Activated T-helper 1 cell treated with anti-CD3 and anti-CD28 coated beads, Interleukin-12 subunit alpha, Interleukin-12 subunit beta, Interleukin-2, Interleukin-4 antibody, amounts not matched to agents 30 ng/mL and 10 ng/mL and 1 ng/mL, durations not matched to agents 14 hours and 24 hours and 36 hours (primary cell): ENCODE data around the gene ACVR2A. TPM values are rescaled to one million over a fixed set of nuclear protein-coding genes. Genes with fewer than 3 reads are reported as not detected.

Source experiments
- DNase-seq: peaks from one replicate; pipeline ENCODE4 v3.0.0; 2021; ENCODE audit warnings: low spot score
- H3K27ac Mint-ChIP-seq: one replicate; pipeline ENCODE4 v1.8.0; 2021; ENCODE audit warnings: mild to moderate bottlenecking, mixed read lengths
- H3K27me3 Mint-ChIP-seq: one replicate; pipeline ENCODE4 v1.8.0; 2022; ENCODE audit warnings: mild to moderate bottlenecking, moderate library complexity, mixed read lengths; ENCODE audit not compliant: insufficient read depth
- H3K36me3 Mint-ChIP-seq: one replicate; pipeline ENCODE4 v1.8.0; 2021; ENCODE audit warnings: low read depth, mixed read lengths
- H3K4me1 Mint-ChIP-seq: one replicate; pipeline ENCODE4 v1.8.0; 2021; ENCODE audit warnings: low read depth, mixed read lengths
- H3K4me3 Mint-ChIP-seq: one replicate; pipeline ENCODE4 v1.8.0; 2021; ENCODE audit warnings: mild to moderate bottlenecking, moderate library complexity, mixed read lengths
- H3K9me3 Mint-ChIP-seq: one replicate; pipeline ENCODE4 v1.8.0; 2021; ENCODE audit warnings: mixed read lengths
- intact Hi-C: fragments of 100-400 bp; cut with micrococcal nuclease; formaldehyde crosslinking; loops from one replicate; pipeline ENCODE4 v1.15.1; 2024
- total RNA-seq: library from RNA; stranded (reverse); gene quantifications from 2 replicates; pipeline ENCODE4 v1.2.3, GENCODE V29; 2022

The ACVR2A gene
- total RNA-seq, 1 donor from 2014 or later, result 3.6 TPM

DNA sequence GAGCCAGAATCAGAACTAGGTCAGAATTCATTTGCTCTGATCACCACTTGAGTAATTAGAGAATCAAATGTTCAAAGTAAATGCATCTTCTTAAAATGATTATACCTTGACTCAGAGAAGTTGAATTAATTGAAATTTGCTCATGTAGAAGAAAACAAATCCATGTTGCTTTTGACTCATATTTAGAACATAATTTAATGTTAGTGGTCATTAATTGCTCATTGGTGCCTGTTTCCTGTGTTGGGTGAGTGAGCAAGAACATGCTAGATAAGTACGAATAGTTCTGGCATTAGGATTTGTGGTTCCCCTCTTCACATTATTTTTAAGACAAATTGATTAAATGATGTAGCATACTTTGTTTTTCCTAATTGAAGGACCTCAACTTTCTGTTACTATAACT is 19.0 kb downstream of the ACVR2A start:
- no peak overlapping the region for H3K4me3 Mint-ChIP-seq
- peaks cover 7% of the 10 kb centered on the region for H3K27me3 Mint-ChIP-seq
- no peaks in the 10 kb centered on the region for H3K36me3 Mint-ChIP-seq
- no peak for DNase-seq
- H3K4me1 Mint-ChIP-seq, result peaks cover 4% of the 10 kb centered on the region
- H3K9me3 Mint-ChIP-seq, result no peaks in the 10 kb centered on the region
- intact Hi-C loops, result no loop called here
- no peak overlapping the region for H3K27ac Mint-ChIP-seq

DNA sequence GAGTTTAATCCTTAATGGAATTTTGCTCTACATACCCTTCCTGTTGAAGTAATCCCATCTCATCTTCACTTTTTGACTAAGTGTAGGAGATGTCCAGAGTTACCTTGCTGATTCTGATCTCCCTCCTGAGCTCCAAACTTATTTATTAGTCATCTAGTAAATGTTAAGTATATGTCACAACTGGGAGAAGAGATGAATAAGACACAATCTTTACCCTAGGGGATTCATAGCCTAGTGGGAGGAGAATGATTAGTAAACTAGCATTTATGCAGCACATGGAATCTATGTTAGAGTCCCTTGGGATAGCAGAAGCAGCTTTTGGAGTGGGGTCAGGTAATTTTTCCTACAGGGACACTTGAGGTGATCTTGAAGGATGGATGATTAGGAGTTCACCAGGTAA is 20.7 kb downstream of the ACVR2A start:
- no peaks in the 10 kb centered on the region for H3K9me3 Mint-ChIP-seq
- no peak for DNase-seq
- no peaks in the 10 kb centered on the region for H3K4me1 Mint-ChIP-seq
- H3K27ac Mint-ChIP-seq, result no peak overlapping the region
- H3K4me3 Mint-ChIP-seq, result no peak overlapping the region
- peaks cover 4% of the 10 kb centered on the region for H3K27me3 Mint-ChIP-seq
- intact Hi-C loops, result no loop called here
- H3K36me3 Mint-ChIP-seq, result no peaks in the 10 kb centered on the region

DNA sequence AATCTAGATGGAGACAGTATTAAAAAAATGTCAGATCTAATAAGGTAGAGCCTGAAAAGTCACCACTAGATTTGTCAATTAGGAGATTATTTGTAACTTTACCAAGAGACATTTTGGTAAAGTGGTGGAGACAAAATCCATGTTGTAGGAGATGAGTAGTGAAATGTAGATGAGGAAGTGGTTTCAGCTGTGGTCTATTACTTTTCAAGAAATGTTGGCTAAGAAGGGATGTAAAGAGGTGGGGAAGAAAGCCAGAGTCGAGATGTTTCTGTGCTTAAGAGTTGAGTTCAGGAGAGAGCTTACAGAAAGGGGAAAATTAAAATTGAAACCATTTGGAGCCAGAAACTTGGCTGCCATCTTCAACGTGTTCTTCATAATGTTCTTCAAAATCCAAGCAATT is 22.2 kb downstream of the ACVR2A start:
- no peaks in the 10 kb centered on the region for H3K36me3 Mint-ChIP-seq
- no peaks in the 10 kb centered on the region for H3K9me3 Mint-ChIP-seq
- intact Hi-C loops, result loop anchor here (2.0 kb wide), 1 partner anchor 22 kb away; the partner anchor contains the start of gene ACVR2A
- H3K4me1 Mint-ChIP-seq, result no peaks in the 10 kb centered on the region
- H3K27ac Mint-ChIP-seq, result no peak overlapping the region
- no peak overlapping the region for H3K4me3 Mint-ChIP-seq
- no peak for DNase-seq
- peaks cover 4% of the 10 kb centered on the region for H3K27me3 Mint-ChIP-seq

DNA sequence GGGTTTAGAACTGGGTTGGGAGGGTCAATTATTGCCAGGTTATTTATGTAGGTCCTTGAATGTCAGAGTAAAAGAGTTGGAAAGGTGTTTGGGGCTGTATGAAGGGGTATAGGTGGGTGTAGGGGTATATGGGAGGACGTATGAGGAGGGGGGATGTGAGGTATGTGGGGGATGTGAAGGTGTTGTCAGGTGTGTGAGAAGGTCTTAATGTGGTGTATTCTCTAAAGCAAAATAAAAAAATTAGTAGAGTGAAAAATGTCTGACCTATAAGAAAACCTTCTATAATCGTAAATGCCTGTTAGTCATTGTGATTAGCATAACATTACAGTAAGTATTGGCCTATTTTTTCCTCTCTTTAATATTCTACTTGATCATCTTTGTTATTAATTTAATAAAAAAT is 25.1 kb downstream of the ACVR2A start:
- no peaks in the 10 kb centered on the region for H3K36me3 Mint-ChIP-seq
- no peaks in the 10 kb centered on the region for H3K9me3 Mint-ChIP-seq
- H3K4me3 Mint-ChIP-seq, result no peak overlapping the region
- H3K27ac Mint-ChIP-seq, result no peak overlapping the region
- H3K27me3 Mint-ChIP-seq, result peaks cover 1% of the 10 kb centered on the region
- peaks cover 4% of the 10 kb centered on the region for H3K4me1 Mint-ChIP-seq
- intact Hi-C loops, result no loop called here
- no peak for DNase-seq

DNA sequence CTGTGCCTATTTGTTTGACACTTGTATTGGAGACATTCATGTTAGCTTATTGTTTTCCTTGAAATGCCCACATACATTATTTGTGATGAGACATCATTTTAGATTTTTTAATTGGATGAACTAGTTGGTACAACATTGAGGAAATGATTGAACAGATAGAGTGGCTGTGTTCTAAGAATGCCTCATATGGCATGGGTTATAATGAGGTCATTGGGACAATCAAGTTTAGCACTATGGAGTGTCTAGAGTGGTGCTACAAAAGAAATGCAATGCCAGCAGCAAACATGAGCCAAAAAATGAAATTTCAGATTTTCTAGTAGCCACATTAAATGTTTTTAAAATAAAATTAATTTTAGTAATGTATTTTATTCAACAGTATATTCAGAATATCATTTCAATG is 28.1 kb downstream of the ACVR2A start:
- no peak for DNase-seq
- no peak overlapping the region for H3K4me3 Mint-ChIP-seq
- peaks cover 4% of the 10 kb centered on the region for H3K4me1 Mint-ChIP-seq
- H3K36me3 Mint-ChIP-seq, result no peaks in the 10 kb centered on the region
- H3K27ac Mint-ChIP-seq, result no peak overlapping the region
- intact Hi-C loops, result no loop called here
- no peaks in the 10 kb centered on the region for H3K9me3 Mint-ChIP-seq
- H3K27me3 Mint-ChIP-seq, result peaks cover 1% of the 10 kb centered on the region

DNA sequence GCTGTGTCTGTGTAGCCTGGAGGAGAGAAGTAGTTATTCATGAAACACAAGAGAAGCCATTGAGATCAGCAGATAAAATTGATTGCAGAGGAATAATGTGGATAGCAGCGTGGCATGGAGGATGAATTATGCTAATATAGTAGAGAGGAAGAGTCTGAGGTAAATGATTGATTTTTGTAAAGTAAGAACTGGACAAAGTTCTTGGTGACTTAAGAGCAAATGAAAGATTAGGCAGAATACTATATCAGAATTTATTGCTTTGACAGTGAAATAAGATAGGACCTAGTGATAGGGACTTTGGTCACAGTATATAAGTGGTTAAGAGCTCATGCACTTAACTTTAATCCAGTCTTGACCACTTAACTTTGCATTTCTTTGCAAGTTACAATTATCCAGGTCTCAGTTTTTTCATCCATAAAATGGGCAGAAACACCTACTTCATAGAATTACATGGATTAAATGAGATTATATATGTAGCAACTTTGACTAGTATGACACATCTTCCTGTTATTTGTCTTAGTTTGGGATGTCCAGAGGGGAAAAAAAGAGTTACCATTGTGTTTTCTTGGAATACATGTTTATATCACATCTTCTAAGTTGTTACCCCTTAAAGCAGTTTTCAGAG is 29.1 kb downstream of the ACVR2A start:
- Mint-ChIP-seq H3K36me3 (peaks cover 1% of the 10 kb centered on the region), H3K4me1 (peaks cover 4% of the 10 kb centered on the region), H3K4me3 (no peak overlapping the region), H3K27me3 (peaks cover 1% of the 10 kb centered on the region), H3K9me3 (no peaks in the 10 kb centered on the region), H3K27ac (no peak overlapping the region)
- intact Hi-C loops, result no loop called here
- no peak for DNase-seq

DNA sequence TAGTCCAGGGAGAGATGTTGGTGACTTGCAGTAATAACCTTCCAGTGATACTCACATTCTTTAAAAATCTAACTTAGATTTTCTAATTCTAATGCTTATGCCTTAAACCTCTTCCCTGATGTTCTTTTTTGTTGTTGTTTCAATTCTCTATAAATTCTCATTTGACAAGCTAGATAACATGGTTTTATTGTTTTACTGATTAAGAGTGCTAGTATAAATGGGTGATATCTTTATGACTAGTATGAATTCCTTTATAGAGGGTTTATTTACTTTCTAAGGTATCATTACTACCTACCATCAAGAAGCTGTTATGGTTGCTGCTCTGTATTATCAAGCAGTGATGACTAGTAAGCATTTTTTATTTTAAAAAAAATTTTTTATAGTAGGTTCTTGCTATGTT is 35.0 kb downstream of the ACVR2A start:
- Mint-ChIP-seq H3K27me3 (no peaks in the 10 kb centered on the region), H3K36me3 (peaks cover 2% of the 10 kb centered on the region), H3K4me3 (no peak overlapping the region), H3K9me3 (no peaks in the 10 kb centered on the region), H3K27ac (no peak overlapping the region), H3K4me1 (peaks cover 10% of the 10 kb centered on the region)
- DNase-seq, result no peak
- intact Hi-C loops, result no loop called here

DNA sequence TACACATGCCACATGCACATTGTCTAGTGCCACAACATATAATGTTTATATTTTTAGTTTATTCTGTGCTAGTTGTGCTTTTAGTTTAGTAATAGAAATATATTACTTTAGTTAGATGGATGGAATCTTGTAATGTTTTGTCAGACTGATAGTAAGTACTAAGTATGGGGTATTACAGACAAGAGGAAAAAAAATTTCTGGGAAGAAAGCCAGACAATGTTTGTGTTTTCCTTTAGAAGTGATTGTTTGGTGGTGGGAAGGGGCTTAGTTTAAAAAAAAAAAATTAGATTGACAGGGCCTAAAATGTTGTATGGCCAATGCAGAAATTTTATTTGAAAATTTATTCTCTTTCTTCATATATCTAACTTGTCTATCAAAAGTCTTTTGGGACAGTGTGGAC is 37.8 kb downstream of the ACVR2A start:
- Mint-ChIP-seq H3K27me3 (no peaks in the 10 kb centered on the region), H3K27ac (no peak overlapping the region), H3K4me3 (no peak overlapping the region), H3K9me3 (no peaks in the 10 kb centered on the region), H3K4me1 (peaks cover 13% of the 10 kb centered on the region), H3K36me3 (peaks cover 2% of the 10 kb centered on the region)
- DNase-seq, result no peak
- intact Hi-C loops, result no loop called here

DNA sequence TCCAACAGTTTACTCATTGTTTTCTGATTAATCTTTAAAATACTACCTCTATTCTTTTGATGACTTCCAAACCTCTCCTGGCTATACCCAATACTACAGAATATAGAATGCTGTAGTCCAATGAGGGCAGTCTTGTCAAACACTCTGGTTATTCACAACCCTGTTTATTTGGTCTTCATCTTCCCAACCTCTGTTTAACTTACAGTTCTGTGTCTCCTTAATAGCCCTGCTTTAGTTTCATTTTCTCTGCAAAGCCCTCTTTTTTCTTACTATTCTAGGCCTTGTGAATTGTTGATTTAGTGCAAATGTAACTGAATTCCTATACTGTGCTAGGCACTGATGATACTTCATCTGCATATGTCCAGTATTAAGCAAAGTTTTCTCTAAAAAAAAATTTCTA is 40.0 kb downstream of the ACVR2A start:
- no peaks in the 10 kb centered on the region for H3K27me3 Mint-ChIP-seq
- intact Hi-C loops, result no loop called here
- H3K36me3 Mint-ChIP-seq, result no peaks in the 10 kb centered on the region
- DNase-seq, result no peak
- no peaks in the 10 kb centered on the region for H3K9me3 Mint-ChIP-seq
- no peak overlapping the region for H3K4me3 Mint-ChIP-seq
- peaks cover 19% of the 10 kb centered on the region for H3K4me1 Mint-ChIP-seq
- H3K27ac Mint-ChIP-seq, result no peak overlapping the region

DNA sequence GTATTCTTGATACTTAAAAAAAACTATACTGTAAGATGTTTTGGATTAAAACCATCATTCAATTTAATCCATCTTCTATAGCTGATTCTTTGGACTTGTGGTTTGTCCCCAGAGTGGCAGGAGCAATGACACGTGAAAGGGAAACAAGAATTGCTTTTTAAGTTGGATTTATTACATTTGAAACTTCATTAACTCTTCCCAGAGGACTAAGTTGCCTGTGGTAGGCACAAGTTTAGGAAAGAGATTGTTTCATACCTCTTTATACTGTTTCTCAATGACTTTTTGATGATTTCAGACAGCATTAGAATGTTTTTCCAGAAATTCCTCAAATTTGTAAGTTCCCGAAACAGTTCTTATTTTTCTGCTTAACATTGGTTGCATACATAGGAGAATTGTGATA is 41.3 kb downstream of the ACVR2A start:
- peaks cover 19% of the 10 kb centered on the region for H3K4me1 Mint-ChIP-seq
- DNase-seq, result no peak
- no peak overlapping the region for H3K4me3 Mint-ChIP-seq

DNA sequence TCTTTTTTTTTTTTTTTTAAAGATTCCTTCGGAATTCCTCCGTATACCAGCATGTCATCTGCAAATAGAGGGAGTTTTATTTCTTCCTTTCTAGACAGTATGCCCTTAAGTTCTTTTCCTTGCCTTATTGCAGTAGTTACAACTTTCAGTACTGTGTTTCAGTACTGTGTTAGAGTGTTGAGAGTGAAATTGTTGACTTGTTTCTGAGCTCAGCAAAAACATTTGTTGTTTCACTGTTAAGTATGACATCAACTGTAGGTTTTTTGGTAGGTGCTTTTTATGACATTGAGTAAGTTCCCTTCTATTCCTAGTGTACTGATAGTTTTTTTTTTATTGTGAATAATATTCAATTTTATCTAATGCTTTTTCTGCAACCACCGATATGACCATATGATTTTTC is 43.9 kb downstream of the ACVR2A start:
- no peak overlapping the region for H3K4me3 Mint-ChIP-seq
- no peak for DNase-seq

More for the DNA sequence above, 41.3 kb downstream of the ACVR2A start:
- intact Hi-C loops, result no loop called here
- H3K36me3 Mint-ChIP-seq, result no peaks in the 10 kb centered on the region
- no peak overlapping the region for H3K27ac Mint-ChIP-seq
- H3K9me3 Mint-ChIP-seq, result no peaks in the 10 kb centered on the region
- H3K27me3 Mint-ChIP-seq, result no peaks in the 10 kb centered on the region

DNA sequence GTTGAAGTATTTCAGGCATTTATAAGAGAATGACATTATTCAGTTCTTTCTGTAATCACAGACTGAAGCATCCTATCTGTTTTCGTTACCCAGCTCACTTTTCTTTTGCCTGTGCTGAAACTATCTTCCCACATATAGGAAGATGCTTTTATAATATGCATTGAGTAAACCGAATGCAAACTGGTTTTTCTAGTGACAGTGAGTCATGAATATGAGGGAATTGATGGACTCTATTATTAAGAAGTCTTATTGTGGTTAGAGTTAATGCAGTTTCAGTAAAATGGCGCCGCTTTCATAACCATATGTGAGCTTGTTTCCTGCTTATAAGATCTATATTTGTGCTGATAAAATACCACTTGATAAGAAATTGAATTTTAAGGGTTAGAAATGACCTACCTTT is 59.2 kb downstream of the ACVR2A start:
- H3K27ac Mint-ChIP-seq, result no peak overlapping the region
- intact Hi-C loops, result no loop called here
- no peaks in the 10 kb centered on the region for H3K36me3 Mint-ChIP-seq
- no peaks in the 10 kb centered on the region for H3K4me1 Mint-ChIP-seq
- H3K4me3 Mint-ChIP-seq, result no peak overlapping the region
- H3K9me3 Mint-ChIP-seq, result no peaks in the 10 kb centered on the region
- no peak for DNase-seq
- H3K27me3 Mint-ChIP-seq, result no peaks in the 10 kb centered on the region

More for the DNA sequence above, 43.9 kb downstream of the ACVR2A start:
- intact Hi-C loops, result no loop called here
- Mint-ChIP-seq H3K4me1 (peaks cover 19% of the 10 kb centered on the region), H3K27me3 (no peaks in the 10 kb centered on the region), H3K36me3 (no peaks in the 10 kb centered on the region), H3K27ac (no peak overlapping the region), H3K9me3 (no peaks in the 10 kb centered on the region)

DNA sequence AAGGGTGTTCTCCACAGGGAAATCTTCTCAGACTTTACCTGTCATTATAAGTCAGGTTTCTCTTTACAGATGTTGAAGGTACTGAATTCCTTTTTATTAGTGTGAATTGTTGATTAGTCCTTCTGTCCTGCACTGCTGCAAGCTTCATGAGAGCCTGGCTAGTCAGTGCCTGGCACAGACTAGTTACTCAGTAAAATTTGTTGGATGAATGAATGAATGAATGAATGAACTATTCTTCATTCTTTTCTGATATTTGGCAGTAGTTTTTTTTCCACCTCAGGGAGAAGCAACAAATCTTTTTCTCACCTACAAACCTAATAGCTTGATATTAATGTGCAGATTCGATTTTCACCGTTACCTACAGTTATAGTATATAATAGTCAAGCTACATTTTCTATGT is 64.3 kb downstream of the ACVR2A start:
- Mint-ChIP-seq H3K27ac (no peak overlapping the region), H3K9me3 (no peaks in the 10 kb centered on the region), H3K27me3 (no peaks in the 10 kb centered on the region), H3K4me3 (no peak overlapping the region), H3K36me3 (no peaks in the 10 kb centered on the region), H3K4me1 (peaks cover 11% of the 10 kb centered on the region)
- DNase-seq, result no peak
- intact Hi-C loops, result no loop called here

DNA sequence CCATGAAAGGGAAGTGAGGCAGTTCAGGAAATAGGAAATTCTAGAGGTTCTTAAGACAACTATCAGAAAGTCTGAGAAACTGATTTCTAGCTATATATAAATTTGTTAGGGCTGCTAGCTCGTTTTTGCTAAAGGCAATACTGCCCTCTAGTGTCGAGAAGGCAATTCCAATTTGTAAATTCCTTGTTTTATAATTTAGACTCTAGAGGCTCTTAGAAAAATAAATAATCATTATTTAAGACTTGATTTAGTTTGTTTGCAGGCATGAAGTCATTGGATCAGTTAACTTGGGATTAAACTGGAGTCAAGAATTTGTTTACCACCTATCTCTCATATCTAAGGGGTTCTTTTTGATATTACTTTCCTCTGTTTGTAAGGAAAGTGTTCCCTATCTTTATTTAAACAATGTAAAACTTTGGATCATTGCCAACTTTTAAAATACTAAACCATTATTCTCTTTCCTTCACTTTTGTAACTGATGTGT is 66.2 kb downstream of the ACVR2A start:
- peak; percentile 4 for DNase-seq
- Mint-ChIP-seq H3K4me3 (no peak overlapping the region), H3K27me3 (peaks cover 2% of the 10 kb centered on the region), H3K27ac (no peak overlapping the region), H3K4me1 (peaks cover 11% of the 10 kb centered on the region), H3K36me3 (no peaks in the 10 kb centered on the region), H3K9me3 (no peaks in the 10 kb centered on the region)
- intact Hi-C loops, result loop anchor here (1.0 to 2.0 kb wide), 7 partner anchors 66 to 1177 kb away; partner anchors contain the start of gene ACVR2A
